Subcutaneous adipose tissue (tissue), 4 donors: ENCODE results near the gene TMEM30A. TPM values are rescaled to one million over a fixed set of nuclear protein-coding genes. Genes with fewer than 3 reads are reported as not detected.

Experiments used
- CTCF ChIP-seq: fragments of 450-650 bp; IDR thresholded peaks from one replicate; pipeline ENCODE4 v1.5.1; 2016; ENCODE audit warnings: low read depth, mild to moderate bottlenecking, control low read depth, antibody characterized with exemption, moderate library complexity
- total RNA-seq, 4 donors: library from RNA; depleted of rRNA; stranded (reverse); fragments of >200 nt; gene quantifications; one replicate each; pipeline ENCODE4 v1.1.0, GENCODE V29; 2016

TMEM30A gene
- total RNA-seq, 4 donors from 2014 or later: 50.7 to 95.2 (median 89.2) TPM

- TF ChIP-seq CTCF: no peak
Observed at GRCh38 chr6:75301537-75301936, 16.9 kb upstream of the TMEM30A start.

GRCh38 chr6:75301088-75301487 is 16.5 kb upstream of the TMEM30A start:
- TF ChIP-seq CTCF: no peak

- no peak for TF ChIP-seq CTCF
Observed at GRCh38 chr6:75300531-75300855, 15.9 kb upstream of the TMEM30A start.

- no peak for TF ChIP-seq CTCF
Observed at GRCh38 chr6:75299801-75300530, 15.4 kb upstream of the TMEM30A start.

GRCh38 chr6:75296811-75297779 is 12.5 kb upstream of the TMEM30A start:
- TF ChIP-seq CTCF: no peak

- no peak for TF ChIP-seq CTCF
Observed at GRCh38 chr6:75292555-75292954, 8.0 kb upstream of the TMEM30A start.

GRCh38 chr6:75291744-75292143 is 7.2 kb upstream of the TMEM30A start:
- TF ChIP-seq CTCF: no peak
